NCI-H82 treated with DMSO at 0.1 percent for 48 hours (cell line): ENCODE measurements around the gene GPR152.
"Not testable (repeated sequence)": the region's sequence is repeated elsewhere in the genome, so short reads cannot be mapped to it uniquely, and the experiment has no call there.

Experiments
- DNase-seq: peaks from one replicate; lab custom pipeline; 2025; ENCODE audit not compliant: unreplicated experiment; lab: John Stamatoyannopoulos, UW

The GPR152 gene

DNA sequence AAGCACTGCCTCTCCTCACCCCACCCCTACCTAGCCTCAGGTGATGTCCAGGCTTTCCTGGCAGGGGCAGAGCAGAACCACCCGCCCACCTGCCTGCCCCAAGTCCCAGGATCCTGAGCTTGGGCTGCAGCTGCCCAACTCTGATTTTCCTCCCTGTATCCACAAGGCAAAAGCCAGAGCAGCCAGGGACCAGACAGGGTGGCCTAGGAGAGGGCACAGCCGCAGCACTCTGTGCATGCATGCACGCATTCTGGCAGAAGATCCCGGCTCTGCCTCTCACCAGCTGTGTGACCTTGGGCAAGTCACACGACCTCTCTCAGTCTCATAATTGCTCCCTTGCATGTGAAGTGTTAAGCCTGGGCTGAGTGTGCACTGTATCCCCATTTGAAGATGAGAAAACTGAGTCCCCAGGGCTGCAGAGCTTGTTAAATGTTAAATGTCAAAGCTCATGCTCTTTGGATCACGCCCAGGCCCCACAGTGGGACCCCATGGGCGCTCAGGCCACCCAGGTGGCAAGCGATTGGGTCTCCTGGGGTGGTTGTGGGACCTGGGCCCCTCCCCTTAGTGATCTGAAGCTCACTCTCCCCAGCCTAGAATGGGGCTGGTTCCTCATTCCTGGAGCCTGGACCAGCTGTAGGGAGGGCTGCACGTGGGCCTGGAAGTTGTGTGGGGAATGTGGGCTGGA, 39.9 kb downstream of the GPR152 start:
- DNase-seq = no peak

DNA sequence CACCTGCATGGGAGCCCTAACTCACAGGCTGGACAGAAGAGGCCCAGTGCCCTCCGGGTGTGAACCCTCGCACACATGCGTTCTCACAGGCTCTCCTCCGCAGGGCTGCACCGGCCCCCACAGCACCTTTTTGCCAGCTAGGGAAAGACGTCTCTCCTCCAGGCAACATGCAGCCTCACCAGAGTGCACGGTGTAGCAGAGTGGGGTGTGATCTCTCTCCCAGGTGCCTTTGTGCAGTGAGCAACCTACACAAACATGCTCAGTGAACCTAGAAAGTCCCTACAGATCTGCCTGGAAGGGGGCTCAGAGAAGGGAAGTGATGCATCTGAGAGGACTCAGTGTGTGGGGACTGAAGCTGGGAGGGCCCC, 40.8 kb downstream of the GPR152 start:
- DNase-seq = no peak

DNA sequence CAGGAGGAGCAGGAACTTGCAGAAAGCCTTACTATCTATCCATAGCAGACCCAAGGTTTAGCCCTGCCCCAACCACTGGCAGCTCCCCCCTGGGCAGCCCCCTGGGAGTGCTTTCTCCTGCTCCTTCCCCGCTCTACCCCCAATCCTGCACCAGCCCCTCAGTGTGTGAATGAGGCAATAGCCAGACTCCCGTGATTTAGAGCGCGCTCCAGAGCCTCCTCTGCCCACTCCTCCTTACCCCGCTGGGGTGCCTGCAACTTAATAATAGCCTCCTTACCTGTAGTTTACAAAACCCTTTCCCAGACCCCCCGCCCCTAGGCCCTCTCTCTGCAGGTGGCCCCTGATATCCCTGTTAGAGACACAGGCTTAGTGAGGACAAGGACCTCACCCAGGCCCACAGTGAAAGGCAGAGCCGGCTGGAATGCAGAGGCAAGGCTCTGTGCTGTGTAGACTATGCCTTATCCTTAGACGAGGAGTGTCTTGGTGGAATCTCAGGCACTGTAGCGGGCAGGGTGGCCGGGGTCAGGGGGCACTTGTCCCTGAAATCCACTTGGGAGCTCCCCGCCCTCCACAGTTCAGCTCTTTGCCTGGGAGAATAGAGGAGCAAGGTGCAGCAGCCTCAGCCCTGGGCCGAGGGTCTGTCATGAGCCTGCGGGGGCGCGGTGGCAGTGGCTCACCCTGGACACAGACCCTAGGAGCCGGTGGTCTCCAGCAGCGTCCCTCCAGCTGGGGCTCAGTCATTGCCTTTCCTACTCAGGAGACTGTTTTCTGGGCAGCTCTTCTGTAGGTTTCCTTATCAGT, 41.3 kb downstream of the GPR152 start:
- DNase-seq = no peak

DNA sequence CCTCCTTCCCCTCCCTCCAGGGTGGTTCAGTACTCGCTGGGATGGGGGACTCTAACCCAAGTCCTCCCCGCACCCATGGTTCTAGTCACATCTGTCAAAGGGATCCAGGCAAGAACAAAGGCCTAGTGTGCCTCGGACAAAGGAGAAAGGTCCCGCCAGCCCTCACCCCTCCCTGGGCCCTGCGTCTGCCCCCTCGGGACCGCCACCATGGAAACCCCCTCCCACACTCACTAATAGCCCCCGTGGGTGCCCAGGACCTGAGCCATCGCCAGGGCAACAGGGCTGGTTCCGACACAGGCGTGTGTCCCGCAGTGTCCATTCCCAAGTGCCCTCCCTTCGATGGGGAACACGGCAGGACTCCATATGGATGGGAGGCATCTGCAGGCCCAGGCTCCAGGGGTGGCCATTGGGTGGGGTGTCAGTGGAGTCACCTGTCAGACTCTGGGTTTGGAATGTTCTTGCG, 42.1 kb downstream of the GPR152 start:
- DNase-seq = no peak

DNA sequence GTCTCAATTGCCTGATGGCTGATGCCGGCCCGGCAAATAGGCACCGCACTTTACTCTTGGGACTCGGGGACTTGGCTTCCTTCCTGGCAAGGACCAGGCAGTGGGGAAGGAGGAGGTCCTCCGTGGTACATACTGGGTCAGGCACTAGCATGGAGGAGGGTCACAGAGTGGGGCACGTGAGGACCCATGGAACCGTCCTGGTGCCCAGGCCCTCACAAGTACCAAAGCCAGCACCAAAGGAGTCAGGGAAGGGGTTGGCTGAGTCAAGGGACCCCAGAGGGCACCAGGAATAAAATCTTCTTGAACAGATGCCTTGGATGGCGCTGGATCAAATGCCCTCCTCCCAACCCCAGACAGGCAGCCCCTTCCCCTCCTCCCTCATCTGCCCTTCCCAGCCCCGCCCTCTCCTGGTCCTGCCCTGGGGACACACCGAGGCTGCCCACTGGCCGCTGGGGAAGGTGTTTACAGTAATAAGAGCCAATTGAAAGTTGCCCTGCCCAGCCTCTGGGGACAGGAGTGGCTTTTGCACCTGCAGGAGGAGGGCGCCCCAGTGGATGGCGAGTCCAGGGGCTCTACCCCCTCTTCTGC, 42.7 kb downstream of the GPR152 start:
- peak; percentile 0 for DNase-seq

DNA sequence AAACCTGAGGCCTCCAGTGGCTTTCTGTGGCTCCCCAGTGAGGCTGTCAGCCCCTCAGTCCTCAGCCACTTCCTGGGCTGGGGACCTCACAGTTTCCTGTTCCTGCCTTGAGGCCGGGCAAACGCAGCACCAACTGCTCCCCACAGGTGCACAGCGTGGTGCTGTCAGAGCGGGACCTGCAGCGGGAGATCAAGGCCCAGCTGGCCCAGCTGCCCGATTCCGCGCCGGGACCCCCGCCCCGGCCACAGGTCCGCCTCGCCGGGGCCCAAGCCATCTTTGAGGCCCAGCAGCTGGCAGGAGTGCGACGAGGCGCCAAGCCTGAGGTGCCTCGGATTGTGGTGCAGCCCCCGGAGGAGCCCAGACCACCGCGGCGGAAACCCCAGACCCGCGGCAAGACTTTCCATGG, 43.3 kb downstream of the GPR152 start:
- DNase-seq = no peak

DNA sequence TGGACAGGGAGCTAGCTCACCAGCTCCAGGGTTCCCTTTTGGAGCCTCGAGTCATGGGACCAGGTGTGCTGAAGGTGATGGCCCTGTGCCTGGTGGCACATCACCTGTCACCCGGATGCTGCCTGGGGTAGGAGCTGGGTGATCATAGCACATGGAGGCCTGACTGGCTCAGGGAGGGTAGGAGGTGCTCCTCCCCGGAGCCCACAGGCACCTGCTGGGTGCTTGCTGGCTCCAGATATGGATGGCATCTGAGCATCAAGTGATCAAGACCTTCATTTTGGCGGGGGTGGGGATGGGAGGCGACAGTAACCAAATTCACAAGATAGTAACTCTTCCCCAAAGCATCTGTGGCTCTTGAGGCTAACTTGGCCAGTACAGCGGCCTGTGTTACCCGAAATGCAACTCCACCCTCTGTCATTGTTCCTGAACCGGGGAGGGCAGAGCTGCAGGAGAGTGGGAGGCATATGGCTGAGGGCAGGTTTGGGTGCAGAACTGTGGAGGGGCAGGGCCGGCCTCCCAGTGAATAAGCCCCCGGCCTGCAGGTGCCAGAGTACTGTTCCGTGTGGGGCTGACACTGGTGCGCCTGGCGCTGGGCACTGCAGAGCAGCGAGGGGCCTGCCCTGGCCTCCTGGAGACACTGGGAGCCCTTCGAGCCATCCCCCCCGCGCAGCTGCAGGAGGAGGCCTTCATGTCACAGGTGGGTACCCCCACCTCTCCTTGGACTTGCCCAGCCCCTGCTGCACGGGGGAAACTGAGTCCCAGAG, 43.9 kb downstream of the GPR152 start:
- no peak for DNase-seq

DNA sequence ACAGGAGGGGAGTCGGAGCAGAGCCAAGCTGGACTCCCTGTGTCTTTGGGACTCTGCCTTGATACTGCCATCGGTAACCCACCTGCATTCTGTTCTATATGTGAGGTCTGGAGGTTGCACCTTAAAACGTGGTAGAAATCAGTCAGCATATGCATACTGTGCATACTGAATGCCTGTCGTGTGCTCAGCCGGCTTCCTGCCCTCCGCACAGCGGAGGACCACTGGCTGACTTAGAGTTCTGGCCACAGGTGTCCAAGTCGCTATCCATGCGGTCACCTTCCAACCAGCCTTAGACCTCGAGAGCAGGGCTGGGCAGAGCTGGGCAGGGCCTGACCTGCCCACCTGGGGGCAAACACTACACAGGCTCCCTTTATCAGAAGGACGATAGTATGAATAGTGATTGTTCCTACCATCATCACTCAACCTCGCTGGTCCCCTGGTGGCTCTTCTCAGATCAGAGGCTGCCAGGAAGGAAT, 44.8 kb downstream of the GPR152 start:
- no peak for DNase-seq

DNA sequence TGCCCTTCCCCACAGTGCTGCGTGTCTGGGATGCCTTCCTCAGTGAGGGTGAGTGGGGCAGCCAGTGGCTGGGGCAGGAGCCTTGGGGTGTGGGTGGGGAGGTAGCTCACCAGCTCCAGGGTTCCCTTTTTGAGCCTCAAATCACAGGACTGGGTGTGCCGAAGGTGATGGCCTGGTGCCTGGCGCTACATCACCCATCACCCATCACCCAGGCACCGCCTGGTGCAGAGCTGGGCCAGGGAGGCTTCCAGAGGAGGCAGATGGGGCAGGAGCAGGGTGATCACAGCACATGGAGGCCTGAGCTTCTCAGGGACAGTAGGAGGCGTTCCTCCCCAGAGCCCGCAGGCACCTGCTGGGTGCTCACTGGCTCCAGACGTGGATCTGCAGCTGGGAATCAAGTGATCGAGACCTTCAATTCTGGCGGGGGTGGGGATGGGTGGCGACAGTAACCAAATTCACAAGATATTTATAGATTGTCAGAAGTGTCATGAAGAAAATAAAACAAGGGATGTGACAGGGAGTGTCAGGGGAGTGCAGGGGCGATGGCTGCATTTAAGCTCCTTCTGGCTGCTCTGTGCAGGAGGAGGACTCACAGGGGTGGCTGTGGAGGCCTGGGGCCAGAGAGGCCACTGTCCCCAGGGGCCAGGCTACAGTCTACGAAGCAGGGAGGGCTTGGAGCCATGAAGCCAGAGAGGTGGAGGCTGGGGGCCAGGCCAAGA, 45.4 kb downstream of the GPR152 start:
- DNase-seq = no peak

DNA sequence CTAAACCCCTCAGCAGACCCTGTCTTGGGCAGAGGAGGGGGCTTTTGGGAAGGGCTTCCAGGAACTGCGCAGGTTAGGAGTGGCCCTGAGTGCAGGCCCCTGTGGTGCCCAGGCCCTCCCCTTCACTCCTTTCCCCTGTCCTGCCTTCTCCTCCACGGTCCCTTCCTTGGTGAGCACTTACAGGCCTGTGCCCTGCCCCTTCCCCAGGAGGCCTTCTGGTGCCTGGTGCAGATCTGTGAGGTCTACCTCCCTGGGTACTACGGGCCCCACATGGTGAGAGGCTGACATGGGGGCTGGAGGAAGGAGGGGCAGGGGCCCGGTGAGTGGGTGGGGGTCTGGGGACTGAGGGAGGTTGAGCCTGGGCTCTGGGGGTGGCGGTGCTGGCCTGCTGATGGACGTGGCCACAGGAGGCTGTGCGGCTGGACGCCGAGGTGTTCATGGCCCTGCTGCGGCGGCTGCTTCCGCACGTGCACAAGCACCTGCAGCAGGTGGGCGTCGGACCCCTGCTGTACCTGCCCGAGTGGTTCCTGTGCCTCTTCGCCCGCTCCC, 46.0 kb downstream of the GPR152 start:
- no peak for DNase-seq

DNA sequence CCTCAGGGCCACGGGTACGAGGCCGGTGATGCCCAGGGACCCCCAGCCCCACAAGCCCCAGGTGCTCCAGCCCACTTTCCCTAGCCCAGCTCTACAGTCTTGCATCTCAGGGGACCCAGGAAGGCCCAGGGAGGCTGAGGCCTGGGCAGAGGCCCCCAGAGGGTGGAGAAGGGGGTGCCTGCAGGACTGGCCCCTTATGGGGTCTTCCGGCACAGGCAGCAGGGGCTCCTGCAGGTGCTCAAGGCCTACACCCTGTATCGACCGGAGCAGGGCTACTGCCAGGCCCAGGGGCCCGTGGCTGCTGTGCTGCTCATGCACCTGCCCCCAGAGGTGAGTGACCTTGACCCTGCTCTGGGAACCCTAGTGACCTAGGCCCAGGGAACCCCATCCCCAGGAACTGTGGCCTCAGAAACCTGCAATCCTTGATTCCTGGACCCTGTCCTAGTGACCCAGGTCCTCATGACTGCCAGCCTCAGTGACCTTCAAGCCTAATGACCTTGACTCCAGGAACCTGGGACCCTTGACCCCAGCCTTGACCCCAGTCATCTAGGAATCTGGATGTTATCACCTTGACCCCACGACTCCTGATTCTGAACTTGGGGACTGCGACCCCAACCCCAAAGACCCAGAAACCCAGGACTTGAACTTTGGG, 46.7 kb downstream of the GPR152 start:
- DNase-seq = no peak

DNA sequence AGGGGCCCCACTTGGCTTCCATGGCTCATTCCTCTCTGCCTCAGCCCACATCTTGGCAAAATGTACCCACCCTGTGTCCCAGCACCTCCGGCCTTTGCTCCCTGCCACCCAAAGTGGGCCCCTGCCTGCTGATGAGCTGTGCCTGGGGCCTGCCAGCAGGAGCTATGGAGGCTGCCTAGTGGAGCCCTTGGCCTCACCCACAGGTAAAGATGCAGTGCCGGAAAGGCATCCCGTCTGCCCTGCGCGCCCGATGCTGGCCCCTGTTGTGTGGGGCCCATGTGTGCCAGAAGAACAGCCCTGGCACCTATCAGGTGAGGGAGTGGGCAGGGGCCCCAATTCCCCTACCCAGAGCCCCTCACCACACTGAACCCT, 47.3 kb downstream of the GPR152 start:
- DNase-seq = no peak

DNA sequence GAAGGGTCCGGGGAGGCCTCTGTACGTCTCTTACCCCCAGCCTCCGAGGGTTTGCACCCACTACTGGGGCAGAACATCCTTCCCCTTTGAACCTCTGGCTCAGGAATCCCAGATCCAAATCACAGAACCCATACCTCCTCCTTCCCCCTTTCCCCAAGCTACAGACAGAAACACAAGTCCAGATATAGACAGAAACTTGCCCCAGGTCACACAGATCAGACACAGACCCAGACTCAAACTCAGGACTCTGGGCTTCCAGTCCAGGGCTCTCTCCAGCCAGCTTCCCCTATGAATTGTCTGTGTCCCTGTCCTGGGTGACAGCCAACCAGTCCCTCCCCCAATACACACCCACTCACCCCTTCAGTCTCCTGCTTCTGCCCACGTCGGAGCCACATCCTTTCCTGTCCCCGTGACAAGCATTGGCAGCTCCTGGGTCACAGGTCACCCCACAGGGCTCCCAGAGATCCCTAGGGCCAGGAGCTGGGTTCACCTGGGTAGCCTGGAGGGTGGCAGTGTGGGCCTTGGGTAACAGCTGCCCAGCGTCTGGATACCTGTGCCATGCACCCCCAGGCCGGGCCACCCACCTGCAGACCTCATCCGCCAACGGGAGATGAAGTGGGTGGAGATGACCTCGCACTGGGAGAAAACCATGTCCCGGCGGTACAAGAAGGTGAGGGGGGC, 47.9 kb downstream of the GPR152 start:
- no peak for DNase-seq

DNA sequence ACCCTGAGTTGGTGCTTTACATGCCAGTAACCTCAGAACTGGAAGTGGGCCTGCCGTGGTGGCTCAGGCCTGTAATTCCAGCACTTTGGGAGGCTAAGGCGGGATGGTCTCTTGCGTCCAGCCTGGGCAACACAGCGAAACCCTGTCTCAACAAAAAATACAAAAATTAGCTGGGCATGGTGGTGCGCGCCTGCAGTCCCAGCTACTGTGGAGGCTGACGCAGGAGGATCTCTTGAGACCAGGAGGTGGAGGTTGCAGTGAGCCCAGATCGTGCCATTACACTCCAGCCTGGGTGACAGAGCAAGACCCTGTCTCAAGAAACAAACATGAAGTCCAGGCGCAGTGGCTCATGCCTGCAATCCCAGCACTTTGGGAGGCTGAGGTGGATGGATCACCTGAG, 49.4 kb downstream of the GPR152 start:
- DNase-seq = not testable (repeated sequence)

DNA sequence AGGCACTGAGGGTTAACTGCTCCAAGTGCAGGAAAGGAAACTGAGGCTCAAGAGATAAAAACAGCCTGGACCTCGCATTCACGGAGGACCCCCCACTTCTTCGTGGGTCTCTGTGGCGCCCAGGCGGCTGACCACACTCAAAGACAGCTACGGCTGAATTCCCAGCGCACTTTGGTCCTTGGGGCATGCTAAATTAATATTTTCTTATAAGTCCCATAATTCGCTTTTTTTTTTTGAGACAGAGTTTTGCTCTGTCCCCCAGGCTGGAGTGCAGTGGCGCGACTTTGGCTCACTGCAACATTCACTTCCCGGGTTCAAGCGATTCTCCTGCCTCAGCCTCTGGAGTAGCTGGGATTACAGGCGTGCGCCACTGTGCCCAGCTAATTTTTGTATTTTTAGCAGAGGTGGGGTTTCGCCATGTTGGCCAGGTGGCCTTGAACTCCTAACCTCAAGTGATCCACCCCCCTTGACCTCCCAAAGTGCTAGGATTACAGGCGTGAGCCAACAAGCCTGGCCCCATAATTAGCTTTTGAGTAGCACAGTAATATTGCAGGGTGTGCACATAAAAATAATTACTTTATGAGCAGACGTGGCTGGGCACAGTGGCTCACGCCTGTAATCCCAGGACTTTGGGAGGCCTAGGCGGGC, 50.2 kb downstream of the GPR152 start:
- DNase-seq = peak; percentile 11

DNA sequence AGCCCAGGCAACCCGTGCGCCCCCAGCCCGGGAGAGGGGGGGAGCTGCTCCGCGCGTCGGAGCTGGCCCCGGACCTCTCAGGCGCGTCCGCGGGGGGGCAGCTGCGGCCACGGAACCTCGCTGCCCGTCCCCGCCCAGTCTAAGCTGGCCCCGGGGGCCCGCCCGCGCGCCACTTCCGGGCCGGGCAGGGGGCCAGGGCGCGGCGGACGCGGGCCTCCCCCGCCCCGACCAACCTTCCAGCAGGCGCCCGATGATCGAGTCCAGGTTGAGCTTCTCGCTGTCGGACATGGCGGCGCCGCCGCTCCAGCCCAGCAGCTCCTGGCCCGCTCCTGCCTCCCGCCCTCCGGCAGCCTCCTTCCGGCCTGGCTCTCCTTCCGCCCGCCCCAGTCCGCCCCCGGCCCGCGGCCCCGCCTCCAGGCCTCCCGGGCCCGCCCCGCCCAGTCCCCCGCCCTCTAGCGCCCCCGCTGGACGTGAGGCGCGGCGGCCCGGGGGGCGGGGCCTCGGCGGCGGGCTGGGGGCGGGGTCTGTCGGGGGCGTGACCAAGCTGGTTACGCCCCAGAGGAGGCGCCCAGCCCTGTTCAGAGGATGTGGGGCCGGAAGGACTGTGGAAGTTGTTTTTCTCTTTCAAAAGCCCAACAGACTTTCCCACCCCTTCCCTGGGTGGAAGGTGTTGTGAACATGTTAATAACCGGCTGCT, 50.9 kb downstream of the GPR152 start, which contains the start of gene PPP1CA:
TSS of gene PPP1CA (minus strand) at position 364 of the 697 bp plus-strand sequence. CDS start at position 288, 76 bp downstream.
- peak; percentile 73 for DNase-seq
